IPS-20b (cell line): ENCODE measurements around the gene VIL1.

ENCODE experiments used
- H3K27ac ChIP-seq: one replicate; pipeline ENCODE4 v1.5.1; 2013; ENCODE audit warnings: low read length
- H3K27me3 ChIP-seq: 2 replicates; pipeline ENCODE4 v1.6.1; 2013; ENCODE audit warnings: mild to moderate bottlenecking, low read length, inconsistent platforms; ENCODE audit not compliant: insufficient read depth
- H3K36me3 ChIP-seq: 2 replicates; pipeline ENCODE4 v1.6.1; 2013; ENCODE audit warnings: low read depth, mild to moderate bottlenecking, inconsistent platforms, low read length, moderate library complexity; ENCODE audit not compliant: insufficient read depth
- H3K4me1 ChIP-seq: 2 replicates; pipeline ENCODE4 v1.6.1; 2013; ENCODE audit warnings: mild to moderate bottlenecking, control low read depth, inconsistent platforms, low read length, moderate library complexity; ENCODE audit not compliant: insufficient read depth
- H3K4me3 ChIP-seq: 2 replicates; pipeline ENCODE4 v1.5.1; 2013; ENCODE audit warnings: mild to moderate bottlenecking, low read length, inconsistent platforms
- H3K9ac ChIP-seq: 2 replicates; pipeline ENCODE4 v1.6.1; 2013; ENCODE audit warnings: low read depth, mild to moderate bottlenecking, inconsistent platforms, low read length, moderate library complexity
- H3K9me3 ChIP-seq: 2 replicates; pipeline ENCODE4 v1.6.1; 2013; ENCODE audit warnings: mild to moderate bottlenecking, low read depth, low read length, inconsistent platforms; ENCODE audit not compliant: insufficient read depth

VIL1 gene

GRCh38 chr2:218418717-218419458 lies at the start of gene VIL1:
Gene VIL1 (plus strand): TSS chr2:218419123. CDS start chr2:218423779, 4,656 bp downstream.
- Histone ChIP-seq H3K27ac (peak within 1 kb of the TSS; percentile 38), H3K4me1 (peaks cover 7% of the 10 kb centered on the region; the same call in 1 of the 2 replicates), H3K4me3 (peak within 1 kb of the TSS; percentile 15; the same call in 1 of the 2 replicates), H3K36me3 (no peaks in the 10 kb centered on the region), H3K9me3 (no peaks in the 10 kb centered on the region), H3K27me3 (no peaks in the 10 kb centered on the region), H3K9ac (peak within 1 kb of the TSS; percentile 51; the same call in 1 of the 2 replicates)

- Histone ChIP-seq H3K9ac (no peak overlapping the region), H3K4me3 (no peak overlapping the region), H3K4me1 (no peaks in the 10 kb centered on the region), H3K27me3 (peaks cover 7% of the 10 kb centered on the region; the same call in 1 of the 2 replicates), H3K27ac (no peak overlapping the region), H3K36me3 (no peaks in the 10 kb centered on the region), H3K9me3 (no peaks in the 10 kb centered on the region)
Observed at GRCh38 chr2:218369330-218369729, 49.6 kb upstream of the VIL1 start.

GRCh38 chr2:218370410-218371063 lies 48.4 kb upstream of the VIL1 start:
- Histone ChIP-seq H3K4me1 (no peaks in the 10 kb centered on the region), H3K9me3 (no peaks in the 10 kb centered on the region), H3K9ac (no peak overlapping the region; the same call in 1 of the 2 replicates), H3K36me3 (no peaks in the 10 kb centered on the region), H3K4me3 (no peak overlapping the region), H3K27me3 (peaks cover 7% of the 10 kb centered on the region; the same call in 1 of the 2 replicates), H3K27ac (no peak overlapping the region)

GRCh38 chr2:218371983-218372350 lies 47.0 kb upstream of the VIL1 start:
- Histone ChIP-seq H3K9me3 (no peaks in the 10 kb centered on the region), H3K4me1 (no peaks in the 10 kb centered on the region), H3K9ac (no peak overlapping the region), H3K27me3 (peaks cover 7% of the 10 kb centered on the region; the same call in 1 of the 2 replicates), H3K4me3 (no peak overlapping the region), H3K27ac (no peak overlapping the region), H3K36me3 (no peaks in the 10 kb centered on the region)

- no peaks in the 10 kb centered on the region for H3K4me1 ChIP-seq
- no peak overlapping the region for H3K4me3 ChIP-seq
- no peak overlapping the region for H3K9ac ChIP-seq
- no peak overlapping the region for H3K27ac ChIP-seq
- no peaks in the 10 kb centered on the region for H3K36me3 ChIP-seq
- no peaks in the 10 kb centered on the region for H3K27me3 ChIP-seq
- H3K9me3 ChIP-seq = no peaks in the 10 kb centered on the region
Observed at GRCh38 chr2:218374795-218375194, 44.1 kb upstream of the VIL1 start.

- H3K9me3 ChIP-seq = no peaks in the 10 kb centered on the region
- no peak overlapping the region for H3K9ac ChIP-seq
- no peaks in the 10 kb centered on the region for H3K27me3 ChIP-seq
- H3K4me3 ChIP-seq = no peak overlapping the region
- H3K4me1 ChIP-seq = no peaks in the 10 kb centered on the region
- no peaks in the 10 kb centered on the region for H3K36me3 ChIP-seq
- no peak overlapping the region for H3K27ac ChIP-seq
Observed at GRCh38 chr2:218375212-218375611, 43.7 kb upstream of the VIL1 start.

- H3K4me3 ChIP-seq = no peak overlapping the region
- no peaks in the 10 kb centered on the region for H3K4me1 ChIP-seq
- H3K36me3 ChIP-seq = no peaks in the 10 kb centered on the region
- H3K9ac ChIP-seq = no peak overlapping the region; the same call in 1 of the 2 replicates
- H3K27me3 ChIP-seq = peaks cover 13% of the 10 kb centered on the region
- H3K27ac ChIP-seq = no peak overlapping the region
- H3K9me3 ChIP-seq = no peaks in the 10 kb centered on the region
Observed at GRCh38 chr2:218378053-218378452, 40.9 kb upstream of the VIL1 start.

GRCh38 chr2:218381916-218382366 lies 37.0 kb upstream of the VIL1 start, which contains the start of gene SLC11A1:
Gene SLC11A1 (plus strand): TSS chr2:218382273. CDS start chr2:218382369, 96 bp downstream.
- H3K4me1 ChIP-seq = no peaks in the 10 kb centered on the region
- no peak within 1 kb of the TSS for H3K27ac ChIP-seq
- H3K4me3 ChIP-seq = no peak within 1 kb of the TSS

GRCh38 chr2:218382785-218383184 lies 36.1 kb upstream of the VIL1 start:
- Histone ChIP-seq H3K9me3 (no peaks in the 10 kb centered on the region), H3K27me3 (peaks cover 42% of the 10 kb centered on the region), H3K27ac (no peak overlapping the region), H3K4me3 (no peak overlapping the region), H3K4me1 (0 out of 2 replicates have a peak, but pooled peaks cover 3% of the 10 kb centered on the region), H3K36me3 (no peaks in the 10 kb centered on the region), H3K9ac (no peak overlapping the region)

More at GRCh38 chr2:218381916-218382366, 37.0 kb upstream of the VIL1 start, which contains the start of gene SLC11A1:
- H3K9me3 ChIP-seq = no peaks in the 10 kb centered on the region
- H3K9ac ChIP-seq = no peak within 1 kb of the TSS
- peaks cover 34% of the 10 kb centered on the region for H3K27me3 ChIP-seq
- no peaks in the 10 kb centered on the region for H3K36me3 ChIP-seq

GRCh38 chr2:218383892-218384519 lies 34.9 kb upstream of the VIL1 start:
- Histone ChIP-seq H3K4me3 (no peak overlapping the region), H3K4me1 (0 out of 2 replicates have a peak, but pooled peaks cover 3% of the 10 kb centered on the region), H3K9me3 (no peaks in the 10 kb centered on the region), H3K36me3 (no peaks in the 10 kb centered on the region), H3K27ac (no peak overlapping the region), H3K27me3 (peaks cover 42% of the 10 kb centered on the region), H3K9ac (no peak overlapping the region)

- Histone ChIP-seq H3K27ac (no peak overlapping the region), H3K4me1 (0 out of 2 replicates have a peak, but pooled peaks cover 3% of the 10 kb centered on the region), H3K36me3 (no peaks in the 10 kb centered on the region), H3K9me3 (no peaks in the 10 kb centered on the region), H3K9ac (no peak overlapping the region), H3K4me3 (no peak overlapping the region), H3K27me3 (peaks cover 42% of the 10 kb centered on the region)
Observed at GRCh38 chr2:218384975-218385374, 33.9 kb upstream of the VIL1 start.
